Stimulated activated CD8-positive, alpha-beta memory T cell treated with anti-CD3 and anti-CD28 coated beads, Interleukin-12 subunit alpha, Interleukin-12 subunit beta, amount 100 ng/mL, for 24 hours (primary cell): ENCODE results near the gene TIAL1.
"Not testable (repeated sequence)": the region's sequence is repeated elsewhere in the genome, so short reads cannot be mapped to it uniquely, and the experiment has no call there.

ENCODE experiments used
- DNase-seq: peaks from one replicate; pipeline ENCODE4 v3.0.0-alpha.2; 2020; ENCODE audit errors: extremely low read depth

TIAL1 gene

DNA sequence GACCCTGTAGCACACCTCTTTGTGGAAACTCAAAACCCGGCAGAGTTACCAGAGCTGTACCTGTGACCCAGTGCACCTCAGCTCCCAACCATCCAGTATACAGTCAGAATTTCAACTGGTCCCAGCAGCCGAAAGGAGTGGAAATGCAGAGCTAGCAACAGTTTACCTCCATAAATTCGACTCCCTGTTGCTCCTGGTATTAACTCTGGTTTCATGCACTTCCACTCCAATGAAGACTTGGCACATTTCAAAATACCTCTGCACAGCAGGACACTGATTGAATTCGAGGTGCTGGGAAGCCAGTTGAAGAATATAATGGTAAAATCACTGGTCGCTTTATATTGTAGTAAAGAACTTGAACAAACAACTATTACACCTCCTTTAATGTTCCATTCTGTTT, 17.9 kb upstream of the TIAL1 start:
- no peak for DNase-seq

DNA sequence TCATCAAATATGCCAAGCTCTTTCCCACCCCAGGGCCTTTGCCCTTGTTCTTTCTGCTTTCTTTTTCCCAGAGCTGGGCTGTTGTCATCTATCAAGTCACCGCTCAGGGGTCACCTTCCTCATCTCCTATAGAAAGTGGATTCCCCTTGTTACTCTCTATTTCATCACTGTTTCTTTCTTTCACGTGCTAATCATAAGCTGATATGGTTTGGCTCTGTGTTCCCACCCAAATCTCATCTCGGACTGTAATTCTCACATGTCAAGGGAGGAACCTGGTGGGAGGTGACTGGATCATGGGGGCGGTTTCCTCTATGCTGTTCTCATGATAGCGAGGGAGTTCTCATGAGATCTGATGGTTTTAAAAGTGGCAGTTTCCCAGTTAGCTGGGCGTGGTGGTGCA, 17.0 kb upstream of the TIAL1 start:
- DNase-seq, result no peak

DNA sequence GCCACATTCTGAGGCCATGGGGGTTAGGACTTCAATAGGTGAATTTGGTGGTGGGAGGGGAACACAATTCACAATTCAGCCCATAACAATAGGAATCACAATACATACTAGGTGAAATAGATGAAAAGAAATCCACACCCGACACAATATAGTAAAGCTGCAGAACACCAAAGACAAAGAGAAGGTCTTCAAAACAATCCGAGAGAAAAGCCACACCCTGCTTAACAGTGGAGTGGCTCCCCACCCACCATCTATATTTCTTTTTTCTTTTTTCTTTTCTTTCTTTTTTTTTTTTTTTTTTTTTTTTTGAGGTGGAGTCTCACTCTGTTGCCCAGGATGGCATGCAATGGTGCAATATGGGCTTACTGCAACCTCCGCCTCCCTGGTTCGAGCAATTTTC, 14.7 kb upstream of the TIAL1 start:
- no peak for DNase-seq

DNA sequence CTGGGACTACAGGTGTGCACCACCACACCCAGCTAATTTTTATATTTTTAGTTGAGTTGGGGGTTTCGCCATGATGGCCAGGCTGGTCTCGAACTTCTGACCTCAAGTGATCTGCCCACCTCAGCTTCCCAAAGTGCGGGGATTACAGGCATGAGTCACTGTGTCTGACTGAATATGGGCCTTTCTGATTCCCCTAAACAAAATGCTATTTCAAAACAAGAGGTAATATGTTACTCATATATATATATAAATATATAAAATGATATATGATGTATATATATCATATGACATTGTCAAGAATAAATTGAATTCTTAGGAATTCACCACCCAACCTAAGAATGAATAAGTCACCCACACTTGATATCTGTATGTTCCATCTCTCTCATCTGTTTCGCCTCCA, 12.8 kb upstream of the TIAL1 start:
- no peak for DNase-seq

DNA sequence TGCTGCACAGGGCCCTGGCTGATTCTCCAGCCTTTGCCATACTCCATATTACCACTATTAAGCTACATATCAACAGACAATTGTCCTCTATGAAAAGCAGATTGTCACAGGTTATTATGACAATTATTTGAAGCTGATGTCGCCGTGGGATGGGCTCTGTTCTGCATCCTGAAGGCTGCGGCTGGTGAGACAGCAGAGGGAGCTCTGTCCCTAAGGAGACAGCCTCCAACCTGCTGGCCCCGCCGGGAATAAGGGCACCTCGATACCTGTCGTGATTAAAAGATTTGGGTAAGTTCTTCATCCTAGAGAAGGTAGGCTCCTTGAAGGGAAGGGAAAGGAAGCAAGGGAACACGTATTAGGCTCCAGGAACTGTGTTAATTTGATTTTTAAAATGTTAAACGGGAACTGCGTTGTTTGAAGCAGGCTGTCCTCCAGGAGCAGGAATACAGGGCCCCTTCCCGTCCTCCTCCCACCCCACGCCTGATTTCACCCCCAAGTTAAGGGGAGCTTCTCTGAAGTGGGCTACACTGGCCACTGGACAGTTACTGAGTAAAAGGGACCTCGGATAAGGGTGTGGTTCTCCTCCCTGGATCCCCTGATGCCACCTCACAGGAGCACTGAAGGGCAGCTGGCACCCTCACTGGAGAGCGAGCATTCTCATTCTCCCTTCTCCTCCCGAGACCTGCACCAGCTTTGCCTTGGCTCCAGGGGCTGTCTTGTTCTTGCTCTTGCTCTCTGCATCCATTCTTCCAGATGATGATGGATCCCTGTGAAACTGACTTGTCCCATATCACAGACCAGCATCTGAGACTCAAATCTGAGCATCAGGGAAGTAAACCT, 11.8 kb upstream of the TIAL1 start:
- DNase-seq, result no peak

DNA sequence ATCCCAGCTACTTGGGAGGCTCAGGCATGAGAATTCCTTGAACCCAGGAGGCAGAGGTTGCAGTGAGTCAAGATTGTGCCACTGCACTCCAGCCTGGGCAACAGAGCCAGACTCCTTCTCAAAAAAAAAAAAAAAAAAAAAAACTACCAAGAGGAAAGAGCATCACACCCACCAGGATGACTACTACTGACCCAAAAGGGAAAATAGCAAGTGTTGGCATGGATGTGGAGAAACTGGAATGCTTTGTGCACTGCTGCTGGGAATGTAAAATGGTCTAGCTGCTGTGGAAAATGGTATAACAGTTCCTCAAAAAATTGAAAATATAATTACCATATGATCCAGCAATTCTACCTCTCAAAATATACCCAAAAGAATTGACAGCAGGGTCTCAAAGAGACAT, 7.7 kb upstream of the TIAL1 start:
- DNase-seq, result no peak

DNA sequence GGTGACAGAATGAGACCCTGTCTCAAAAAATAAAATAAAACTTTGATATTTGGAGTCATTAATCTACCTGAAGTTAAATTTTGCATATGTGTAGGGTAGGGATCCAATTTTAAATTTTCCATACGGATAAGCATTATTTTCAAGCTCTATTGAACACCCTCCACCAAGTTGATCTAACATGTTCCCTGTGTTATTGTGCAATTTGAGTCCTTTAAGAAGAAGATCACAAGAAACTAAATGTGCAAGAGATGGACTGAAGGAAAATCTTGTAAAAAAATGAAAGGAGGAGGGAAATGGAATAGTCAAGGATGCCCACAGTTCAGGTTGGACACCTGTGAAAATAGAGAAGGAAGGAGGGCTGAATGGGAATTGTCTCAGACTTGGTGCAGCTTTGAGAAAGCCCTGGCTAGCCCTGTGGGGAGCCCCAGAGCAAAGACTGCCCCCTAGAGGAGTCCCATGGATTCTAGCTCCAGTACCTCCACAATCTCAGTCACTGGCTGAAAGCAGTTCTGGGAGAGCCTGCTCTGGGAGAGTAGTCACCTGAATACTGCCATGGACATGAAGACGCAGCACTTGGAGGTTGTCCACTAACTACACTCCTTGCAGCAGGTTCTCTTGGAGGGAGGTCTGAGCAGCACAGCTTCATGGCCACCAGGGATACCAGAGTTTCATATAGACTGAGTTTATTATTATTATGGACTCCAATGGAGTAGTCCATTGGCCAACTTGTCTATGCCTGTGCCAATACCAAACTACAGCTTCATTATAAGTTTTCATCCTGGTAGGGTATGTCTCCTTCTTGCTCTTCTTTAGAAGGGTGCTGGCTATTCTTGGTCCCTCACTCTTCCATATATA, 5.7 kb upstream of the TIAL1 start:
- DNase-seq, result no peak

DNA sequence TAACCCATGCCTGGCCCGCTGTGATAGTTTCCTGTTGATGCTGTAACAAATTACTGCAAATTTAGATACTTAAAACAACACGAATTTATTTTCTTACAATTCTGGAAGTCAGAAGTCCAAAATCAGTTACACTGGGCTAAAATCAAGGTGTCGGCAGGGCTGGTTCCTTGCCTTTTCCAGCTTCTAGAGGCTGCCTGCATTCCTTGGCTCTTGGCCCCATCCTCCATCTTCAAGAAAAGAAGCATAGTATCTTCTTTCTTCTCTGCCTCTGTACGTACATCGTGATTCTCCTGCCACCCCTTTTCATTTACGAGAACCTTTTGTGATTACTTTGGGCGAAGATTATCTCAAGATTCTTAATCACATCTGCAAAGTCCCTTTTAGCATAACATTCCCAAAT, 1.6 kb upstream of the TIAL1 start:
- DNase-seq, result no peak

DNA sequence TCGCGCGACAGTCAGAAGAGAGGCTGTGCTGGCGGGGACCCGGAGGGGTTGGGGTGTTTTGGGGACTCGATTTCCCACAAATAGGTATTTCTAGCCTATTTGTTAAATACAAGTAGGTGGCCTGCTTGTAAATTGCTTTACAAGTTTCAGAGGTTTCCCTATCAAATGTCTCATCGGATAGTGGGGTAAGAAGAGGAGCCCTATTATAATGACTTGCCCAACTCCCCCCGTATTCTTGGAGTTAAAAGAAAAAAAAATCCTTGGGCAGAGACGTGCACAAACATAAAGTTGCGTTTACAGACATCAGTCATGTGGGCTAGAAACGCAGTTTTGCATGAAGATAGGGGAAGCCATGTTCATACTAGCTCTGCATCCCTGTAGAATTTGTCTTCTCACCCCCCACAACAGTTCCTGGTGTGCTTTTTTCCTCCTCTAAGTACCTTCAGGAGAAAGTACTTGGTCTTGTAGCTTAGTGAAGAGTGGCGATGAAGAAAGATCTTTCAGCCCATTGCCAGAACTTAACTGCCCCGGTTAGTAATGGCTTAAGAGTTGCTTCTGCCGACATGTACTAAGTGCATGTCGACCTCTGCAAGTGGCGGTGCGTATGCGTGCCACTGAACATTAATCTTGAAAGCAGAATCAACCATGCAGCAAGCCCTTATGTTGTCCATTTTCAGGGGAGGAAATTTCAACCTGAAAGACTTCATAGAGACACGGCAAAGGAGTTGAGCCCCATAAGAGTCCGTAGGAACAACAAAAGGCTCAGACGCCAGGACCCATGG, 832 bp upstream of the TIAL1 start:
- DNase-seq, result no peak

DNA sequence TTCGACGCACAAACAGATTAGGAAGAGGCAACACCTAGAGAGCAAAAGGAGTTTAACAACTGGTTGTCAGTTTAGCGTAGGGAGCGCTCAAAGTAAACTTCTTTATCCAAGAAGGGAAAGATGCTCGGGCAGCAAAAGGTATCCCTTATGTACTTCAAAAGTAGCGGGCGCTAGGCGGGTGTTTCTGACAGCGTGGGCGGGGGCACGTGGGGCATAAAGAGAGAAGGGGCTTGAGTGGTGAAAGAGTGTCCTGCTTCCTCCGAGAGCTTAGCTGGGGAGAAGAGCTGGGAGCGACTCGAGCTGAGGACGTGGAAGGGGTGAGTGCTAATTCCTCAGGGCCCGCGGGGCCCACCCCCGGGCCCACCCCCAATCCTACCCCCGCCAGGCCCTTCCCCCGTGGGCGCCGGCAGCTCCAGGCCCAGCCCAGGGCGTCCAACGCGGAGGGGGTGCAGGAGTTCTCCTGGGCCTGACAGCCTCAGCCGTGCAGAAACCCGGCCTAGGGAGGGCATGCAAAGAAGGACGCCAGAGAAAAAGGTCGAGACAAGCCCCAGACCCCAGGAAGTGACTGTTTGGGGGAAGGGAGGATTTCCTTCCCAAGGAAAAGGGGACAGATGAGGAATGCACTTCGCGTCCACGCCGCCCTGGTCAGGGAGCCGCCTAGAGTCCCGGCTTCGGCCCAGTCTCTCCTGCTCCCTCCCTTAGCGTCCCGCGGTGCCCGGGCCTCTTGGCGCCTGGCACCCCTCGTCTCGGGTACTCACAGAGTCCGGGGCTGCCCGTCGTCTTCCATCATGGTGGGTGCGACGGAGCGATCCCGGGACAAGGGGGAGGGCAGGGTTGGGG, 868 bp downstream of the TIAL1 start:
- peak; percentile 39 for DNase-seq

DNA sequence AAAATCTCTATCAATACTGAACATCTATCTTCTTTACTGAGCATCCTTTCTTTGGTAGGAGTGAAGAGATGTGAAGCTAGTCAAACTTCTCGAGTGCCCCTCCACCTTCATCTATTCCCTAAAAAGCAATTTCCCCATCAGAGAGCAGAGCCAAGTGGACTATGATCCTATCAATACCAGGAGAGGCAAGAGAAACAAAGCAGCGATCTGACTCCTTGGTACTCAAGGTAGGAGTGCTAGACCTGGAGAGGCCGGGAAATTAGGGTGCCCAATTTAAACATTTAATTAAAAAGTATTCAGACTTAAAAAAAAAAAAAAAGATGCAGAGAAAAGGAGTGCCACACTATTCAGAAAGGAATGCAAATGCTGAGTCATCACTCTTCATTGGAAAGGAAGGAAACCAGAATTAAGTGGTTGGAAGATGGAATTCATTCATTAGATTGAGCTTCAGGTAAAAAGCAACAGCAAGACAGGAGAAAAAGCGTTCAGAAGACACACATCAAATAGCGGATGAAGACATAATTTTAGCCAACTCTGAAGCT, 1.6 kb downstream of the TIAL1 start:
- DNase-seq, result no peak

DNA sequence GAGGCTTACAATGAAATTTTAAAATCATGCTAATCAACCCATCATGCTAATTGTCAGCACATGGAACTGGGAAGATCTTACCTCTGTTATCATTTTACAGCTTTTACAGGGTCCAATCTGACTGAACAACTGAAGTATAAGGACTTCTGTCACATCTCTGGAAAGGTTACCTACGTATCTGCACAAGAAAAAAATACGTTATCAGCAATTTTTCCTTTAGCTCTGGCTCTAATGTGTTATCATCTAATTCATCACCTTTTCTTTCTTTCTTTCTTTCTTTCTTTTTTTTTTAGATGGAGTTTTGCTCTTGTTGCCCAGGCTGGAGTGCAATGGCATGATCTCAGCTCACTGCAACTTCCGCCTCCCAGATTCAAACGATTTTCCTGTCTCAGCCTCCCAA, 8.7 kb downstream of the TIAL1 start:
- no peak for DNase-seq

DNA sequence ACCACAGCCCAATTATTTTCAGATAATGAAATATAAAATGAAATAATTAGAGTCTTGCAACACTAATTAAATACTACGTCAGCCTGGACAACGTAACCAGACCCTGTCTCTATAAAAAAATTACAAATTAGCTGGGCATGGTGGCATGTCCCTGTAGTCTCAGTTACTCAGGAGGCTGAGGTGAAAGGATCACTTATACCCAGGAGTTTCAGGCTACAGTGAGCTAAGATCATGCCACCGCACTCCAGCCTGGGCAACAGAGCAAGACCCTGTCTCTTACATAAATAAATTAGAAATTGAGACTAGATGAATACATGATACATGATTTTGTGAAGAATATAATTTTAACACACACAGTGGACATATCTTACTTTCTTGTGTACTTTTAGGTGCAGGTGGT, 18.4 kb downstream of the TIAL1 start:
- no peak for DNase-seq

DNA sequence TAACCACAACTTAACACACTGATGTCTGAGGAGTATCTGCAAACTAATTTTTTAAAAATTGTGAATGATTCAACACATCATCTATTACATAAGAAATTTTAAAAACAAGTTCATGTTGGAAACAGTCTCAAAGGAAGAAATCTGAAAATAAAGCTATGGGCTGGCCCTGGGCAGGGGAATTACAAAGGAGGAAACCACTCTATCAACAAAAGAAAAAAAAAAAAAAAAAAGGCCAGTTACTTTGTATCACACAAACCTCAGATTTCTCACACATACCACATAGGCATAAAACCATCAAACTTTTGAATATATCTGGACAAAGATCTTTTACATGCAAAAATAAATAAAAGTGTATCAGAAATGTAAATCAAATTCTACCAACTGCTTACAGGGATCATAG, 20.8 kb downstream of the TIAL1 start:
- no peak for DNase-seq

DNA sequence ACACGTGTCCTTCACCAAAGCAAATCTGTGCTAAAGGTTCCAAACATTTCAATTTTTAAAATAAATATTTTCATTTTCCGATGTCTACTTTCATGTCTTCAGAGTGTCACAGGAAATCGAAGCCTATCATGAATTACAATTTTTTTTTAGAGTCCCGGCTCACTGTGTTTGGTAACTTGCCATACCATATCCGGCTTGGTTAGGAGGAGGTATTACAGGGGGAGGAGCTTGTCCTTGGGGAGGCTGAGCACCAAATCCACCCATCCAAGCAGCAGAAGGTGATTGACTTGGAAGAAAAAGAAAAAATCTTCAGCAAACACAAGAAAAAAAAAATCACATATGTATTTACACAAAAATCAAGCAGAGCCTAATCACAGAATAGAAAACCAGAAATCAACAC, 21.3 kb downstream of the TIAL1 start:
- DNase-seq, result no peak

DNA sequence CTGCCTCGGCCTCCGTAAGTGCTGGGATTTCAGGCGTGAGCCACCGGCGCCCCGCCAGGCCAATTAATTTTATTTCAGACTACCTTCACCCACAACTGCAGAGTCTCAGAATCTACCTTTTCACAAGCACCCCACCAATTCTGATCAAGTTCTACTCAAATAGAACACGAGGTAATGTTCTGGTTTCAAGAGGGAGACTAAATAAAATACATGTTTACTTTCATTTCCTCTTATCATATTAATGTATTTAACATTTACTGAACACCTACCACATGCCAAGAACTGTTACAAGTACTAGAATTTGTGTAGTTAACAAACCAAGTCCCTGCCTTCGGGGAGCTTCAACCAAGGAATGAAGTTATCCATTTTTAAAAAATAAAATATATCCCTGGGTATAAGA, 28.8 kb downstream of the TIAL1 start:
- DNase-seq, result no peak

DNA sequence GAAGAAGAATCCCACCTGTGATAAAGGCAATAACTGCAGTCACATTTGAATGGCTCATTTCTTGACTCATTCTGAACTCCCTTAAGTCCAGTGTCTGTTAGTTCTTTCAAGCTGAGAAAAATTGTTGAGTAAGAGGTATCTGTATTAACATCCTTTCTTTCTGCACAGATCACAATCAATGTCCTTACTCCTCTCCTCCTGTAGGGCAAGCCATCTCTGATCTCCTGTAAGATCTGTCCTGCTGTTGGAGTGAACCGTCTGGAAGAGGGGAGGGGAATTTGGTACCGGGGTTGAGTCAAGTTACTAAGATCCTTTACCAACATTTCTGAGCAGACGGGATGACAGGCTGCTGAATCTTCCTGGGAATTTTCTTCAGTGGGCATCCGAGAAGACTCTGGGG, 34.7 kb downstream of the TIAL1 start:
- no peak for DNase-seq

DNA sequence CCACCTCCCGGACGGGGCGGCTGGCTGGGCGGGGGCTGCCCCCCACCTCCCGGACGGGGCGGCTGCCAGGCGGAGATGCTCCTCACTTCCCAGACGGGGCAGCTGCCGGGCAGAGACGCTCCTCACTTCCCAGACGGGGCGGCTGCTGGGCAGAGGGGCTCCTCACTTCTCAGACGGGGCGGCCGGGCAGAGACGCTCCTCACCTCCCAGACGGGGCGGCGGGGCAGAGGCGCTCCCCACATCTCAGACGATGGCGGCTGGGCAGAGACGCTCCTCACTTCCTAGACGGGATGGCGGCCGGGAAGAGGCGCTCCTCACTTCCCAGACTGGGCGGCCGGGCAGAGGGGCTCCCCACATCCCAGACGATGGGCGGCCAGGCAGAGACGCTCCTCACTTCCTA, 37.3 kb downstream of the TIAL1 start:
- not testable (repeated sequence) for DNase-seq

DNA sequence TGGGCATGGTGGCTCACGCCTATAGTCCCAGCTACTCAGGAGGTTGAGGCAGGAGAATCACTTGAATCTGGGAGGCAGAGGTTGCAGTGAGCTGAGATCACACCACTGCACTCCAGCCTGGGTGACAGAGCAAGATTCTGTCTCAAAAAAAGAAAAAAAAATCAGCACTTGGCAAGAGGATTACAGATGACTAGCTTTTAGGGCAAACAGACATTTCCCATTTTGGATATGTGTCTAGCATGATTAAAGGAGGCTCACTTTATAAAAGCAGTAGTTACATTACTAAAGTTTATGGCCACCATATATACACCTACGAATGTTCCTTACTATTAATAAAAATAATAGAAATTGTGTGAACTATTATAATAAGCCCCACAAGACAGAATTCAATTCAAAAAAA, 40.7 kb downstream of the TIAL1 start:
- DNase-seq, result not testable (repeated sequence)

DNA sequence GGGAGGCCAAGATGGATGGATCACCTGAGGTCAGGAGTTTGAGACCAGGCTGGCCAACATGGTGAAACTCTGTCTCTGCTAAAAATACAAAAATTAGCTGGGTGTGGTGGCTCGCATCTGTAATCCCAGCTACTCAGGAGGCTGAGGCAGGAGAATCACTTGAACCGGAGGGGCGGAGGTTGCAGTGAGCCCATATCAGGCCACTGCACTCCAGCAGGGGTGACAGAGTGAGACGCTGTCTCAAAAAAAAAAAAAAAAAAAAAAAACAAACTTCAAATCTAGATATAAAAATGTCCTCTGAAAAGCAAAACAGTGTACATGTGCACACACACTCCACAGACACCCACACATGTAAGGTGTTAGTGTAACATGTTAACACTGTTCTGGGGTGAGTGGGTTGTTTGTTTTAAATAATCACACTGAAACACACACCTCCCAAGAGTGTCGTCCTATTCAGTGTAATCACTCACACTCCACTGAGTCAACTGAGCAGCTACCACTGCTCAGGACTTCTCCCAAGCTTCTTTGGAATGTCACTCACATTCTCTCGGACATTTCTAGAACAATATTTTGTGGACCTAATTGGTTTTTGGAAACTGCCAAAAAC, 41.5 kb downstream of the TIAL1 start:
- no peak for DNase-seq

DNA sequence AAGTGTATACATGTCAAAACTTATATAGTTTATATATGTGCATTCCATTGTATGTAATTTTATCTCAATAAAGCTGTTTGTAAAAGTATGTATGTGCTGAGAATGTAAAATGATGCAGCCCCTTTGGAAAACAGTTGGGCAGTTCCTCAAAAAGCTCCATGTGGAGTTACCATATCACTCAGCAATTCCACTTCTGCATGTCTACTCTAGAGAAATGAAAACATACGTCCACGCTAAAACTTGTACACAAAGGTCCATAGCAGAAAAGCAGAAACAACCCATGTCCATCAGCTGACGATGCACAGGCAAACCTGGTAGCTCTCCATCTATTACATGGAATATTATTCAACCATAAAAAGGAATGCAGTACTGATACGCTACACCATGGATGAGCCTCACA, 45.9 kb downstream of the TIAL1 start:
- DNase-seq, result no peak
